GM19328 (cell line): ENCODE results near the gene CSMD2.

ENCODE experiments used
- ATAC-seq: cut with Tn5 transposase; IDR thresholded peaks from one replicate; pipeline ENCODE4 v1.9.1; 2021; ENCODE audit warnings: mild to moderate bottlenecking, moderate library complexity; ENCODE audit not compliant: unreplicated experiment

CSMD2 gene

DNA sequence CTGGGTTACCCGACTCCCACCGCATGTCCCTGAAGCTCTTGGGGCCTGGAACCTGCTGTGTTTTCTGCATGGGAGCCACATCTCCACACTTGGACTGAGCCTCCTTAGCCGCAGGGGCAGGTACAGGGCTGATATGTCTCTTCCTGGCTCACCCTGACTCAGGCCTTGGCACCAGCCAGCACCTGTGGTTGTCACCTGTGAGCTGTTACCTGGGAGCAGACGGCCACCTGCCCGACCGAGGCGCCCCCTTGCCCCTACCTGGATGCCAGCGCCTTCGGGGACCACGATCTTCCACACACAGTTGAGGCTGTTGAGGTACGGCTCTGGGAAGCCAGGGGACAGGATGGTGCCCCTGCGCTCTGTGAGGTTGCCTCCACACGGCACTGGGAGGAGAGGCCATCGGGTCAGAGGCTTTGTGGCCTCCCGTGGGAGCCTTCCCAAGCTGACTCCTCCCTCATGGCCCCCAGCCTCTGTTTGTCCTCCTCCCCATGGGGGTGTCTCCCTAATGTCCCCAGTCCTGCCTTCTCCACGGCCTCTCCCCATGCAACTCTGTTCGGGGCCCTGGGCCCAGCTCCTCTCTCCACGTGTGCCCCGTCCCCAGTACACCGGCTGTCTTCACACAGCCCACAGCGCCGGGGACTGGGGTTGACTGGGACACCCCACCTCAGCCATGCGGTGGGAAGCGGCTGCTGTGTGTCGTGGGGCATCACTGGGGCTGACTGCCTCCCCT, 540.6 kb downstream of the CSMD2 start:
- ATAC-seq = no peak

- ATAC-seq = no peak
Observed at GRCh38 chr1:33623811-33624210, 541.2 kb downstream of the CSMD2 start.

GRCh38 chr1:33622757-33623156, 542.3 kb downstream of the CSMD2 start:
- no peak for ATAC-seq

DNA sequence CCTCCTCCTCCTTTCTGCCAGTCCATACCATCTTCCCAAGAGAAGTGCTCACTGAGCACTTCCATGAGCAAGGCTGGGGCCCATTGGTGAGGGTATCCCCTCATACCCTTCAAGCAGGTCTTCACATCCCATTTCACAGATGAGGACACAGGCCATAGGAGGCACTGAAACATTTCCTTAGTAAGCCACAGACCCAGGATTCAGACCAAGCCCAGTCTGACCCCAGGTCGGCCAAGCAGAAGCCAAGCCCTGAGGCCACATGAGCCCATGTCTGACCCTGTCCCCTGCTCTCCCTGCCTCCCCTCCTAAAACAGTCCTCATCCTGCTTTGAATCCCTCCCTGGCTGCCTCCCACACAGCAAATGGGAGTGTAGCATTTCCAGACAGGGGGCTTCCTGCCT, 546.4 kb downstream of the CSMD2 start:
- ATAC-seq = no peak

DNA sequence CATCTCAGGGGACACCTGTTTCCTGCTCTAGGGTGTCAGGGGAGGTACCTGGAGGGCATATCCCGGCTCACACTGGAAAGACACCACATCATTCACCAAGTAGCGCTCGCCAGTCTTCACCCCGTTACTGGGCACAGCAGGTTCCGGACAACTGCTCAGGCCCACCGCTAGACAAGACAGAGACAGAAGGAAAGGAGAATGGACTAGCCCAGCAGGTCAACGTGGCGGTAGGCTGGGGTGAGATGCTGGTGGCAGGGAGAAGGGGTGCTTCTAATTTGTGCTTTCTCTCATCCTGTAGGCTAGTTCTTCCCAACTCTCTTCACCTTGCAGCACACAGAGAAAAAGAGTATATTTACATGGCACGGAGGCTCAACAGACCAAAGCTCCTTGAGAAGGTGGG, 547.6 kb downstream of the CSMD2 start:
- ATAC-seq = no peak

GRCh38 chr1:33616780-33617179, 548.2 kb downstream of the CSMD2 start:
- no peak for ATAC-seq

GRCh38 chr1:33615546-33615945, 549.5 kb downstream of the CSMD2 start:
- ATAC-seq = no peak

DNA sequence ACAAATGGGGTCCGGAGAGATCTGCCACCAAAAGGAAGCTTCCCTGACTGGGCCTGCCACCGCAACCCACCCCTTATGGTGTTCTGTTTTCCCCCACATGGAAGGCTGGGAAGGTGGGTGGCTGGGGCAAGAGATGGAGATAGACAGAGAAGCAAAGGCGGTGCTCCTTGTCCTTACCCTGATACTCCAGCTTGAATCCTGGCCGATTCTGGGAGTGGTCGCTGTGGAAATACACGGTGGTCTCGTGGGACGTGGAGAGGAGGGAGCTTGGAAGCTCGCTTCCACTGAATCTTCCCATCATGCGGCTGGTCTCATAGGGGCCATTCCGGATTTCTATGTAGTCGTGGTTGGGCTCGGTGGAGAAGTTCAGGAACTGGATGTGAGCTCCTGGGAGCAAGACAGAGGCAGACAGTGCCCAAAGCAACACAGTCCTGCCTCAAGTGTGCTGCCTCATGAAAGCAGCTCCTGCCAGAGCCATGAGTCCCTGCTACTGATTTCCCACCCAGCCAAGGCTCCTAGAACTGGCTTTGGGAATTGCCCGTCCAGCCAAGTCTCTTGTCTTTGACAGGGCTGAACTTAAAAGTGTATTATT, 554.1 kb downstream of the CSMD2 start:
- no peak for ATAC-seq

DNA sequence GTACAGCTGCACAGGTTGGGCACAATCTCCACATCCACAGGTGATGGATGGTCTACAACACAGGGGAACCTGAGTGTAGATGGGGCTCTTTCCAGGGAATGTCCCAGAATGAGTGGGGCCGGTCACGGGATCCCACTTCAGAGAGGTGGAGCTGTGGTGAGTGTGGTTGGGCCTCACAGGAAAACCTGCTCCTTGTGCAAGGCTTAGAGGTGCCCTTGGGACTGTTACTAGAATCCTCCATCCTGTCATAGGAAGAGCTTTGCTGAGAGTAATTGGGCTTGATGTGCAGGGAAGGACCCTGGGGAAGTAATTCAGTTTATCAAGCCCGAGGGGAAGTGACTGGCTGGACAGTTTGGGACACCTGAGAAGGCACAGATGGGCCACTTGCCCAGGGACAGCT, 554.6 kb downstream of the CSMD2 start:
- ATAC-seq = no peak

DNA sequence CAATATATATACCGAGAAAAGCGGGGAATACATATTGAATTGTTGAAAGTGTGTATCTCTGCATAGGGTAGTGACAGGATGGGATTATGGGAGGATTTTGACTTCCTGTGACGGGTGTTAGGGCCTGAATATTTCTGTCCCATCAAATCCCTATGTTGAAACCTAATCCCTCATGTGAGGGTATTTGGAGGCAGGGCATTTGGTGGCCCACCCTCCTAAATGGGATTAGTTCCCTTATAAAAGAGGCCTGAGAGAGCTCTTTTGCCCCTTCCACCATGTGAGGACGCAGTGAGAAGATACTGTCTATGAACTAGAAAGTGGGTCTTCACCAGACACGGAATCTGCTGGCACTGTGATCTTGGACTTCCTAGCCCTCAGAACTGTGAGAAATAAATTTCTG, 555.3 kb downstream of the CSMD2 start:
- ATAC-seq = no peak

DNA sequence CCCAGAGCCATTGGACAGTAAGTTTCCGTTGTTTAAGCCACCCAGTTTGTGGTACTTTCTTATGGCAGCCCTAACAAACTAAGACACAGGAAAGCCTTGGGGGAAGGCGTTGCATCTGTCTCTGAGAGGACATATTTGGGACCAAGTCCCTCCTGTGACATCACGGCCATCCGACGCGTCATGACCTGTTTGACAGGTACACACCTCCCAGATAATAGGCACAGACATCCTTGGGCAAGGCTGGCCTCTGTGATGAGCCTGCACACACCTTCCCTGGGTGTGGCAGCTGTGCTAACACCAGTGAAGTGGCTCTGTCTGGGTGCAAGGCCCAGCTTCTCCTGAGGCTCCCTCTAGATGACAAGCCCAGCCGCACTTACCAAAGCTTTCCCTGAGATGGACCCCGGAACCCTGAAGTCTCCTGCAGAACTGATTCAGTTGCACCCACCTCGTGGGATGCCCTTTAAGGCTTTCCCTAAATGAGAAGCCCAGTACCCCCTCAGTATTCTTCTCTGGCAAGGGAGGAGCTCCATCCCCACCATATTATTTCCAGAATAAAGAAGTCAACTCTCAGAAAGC, 556.1 kb downstream of the CSMD2 start:
- ATAC-seq = no peak

- ATAC-seq = no peak
Observed at GRCh38 chr1:33607444-33608005, 557.5 kb downstream of the CSMD2 start.

DNA sequence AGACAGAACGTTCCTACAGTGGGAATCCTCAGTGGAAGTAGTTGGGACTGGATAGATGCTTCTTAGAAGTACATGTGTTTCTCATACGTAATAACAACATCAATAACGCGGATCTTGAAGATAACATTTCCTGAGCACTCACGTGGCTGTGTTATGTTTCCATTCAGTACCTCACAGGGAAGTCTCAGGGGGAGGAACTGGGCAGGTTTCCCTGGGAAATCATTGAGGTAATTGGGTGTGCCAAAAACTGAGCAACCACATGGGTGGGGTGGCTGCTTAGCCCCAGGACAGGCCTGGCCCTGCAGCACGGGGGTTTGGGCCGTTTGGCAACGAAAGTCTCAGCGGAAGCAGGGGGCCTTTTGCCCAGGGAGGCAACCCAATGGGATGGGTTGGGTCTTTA, 558.8 kb downstream of the CSMD2 start:
- no peak for ATAC-seq

DNA sequence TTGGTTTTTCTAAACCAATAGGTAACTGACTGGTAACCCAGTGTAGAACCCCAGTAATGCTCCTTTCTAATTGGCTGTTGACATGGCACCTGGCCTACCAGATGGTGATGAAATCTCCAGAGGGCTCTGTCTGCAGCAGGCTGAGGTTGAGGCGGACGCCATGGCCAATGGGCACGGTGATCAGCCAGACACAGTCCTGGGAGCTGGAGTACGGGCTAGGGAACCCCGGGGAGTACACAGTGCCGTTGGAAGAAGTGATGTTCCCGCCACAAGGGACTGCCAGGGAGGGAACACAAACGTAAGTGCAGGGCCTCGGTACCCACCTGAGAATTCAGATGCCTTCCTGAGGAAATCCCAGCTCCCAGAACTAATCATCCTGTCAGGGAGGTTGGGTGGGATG, 562.8 kb downstream of the CSMD2 start:
- ATAC-seq = no peak

- ATAC-seq = no peak
Observed at GRCh38 chr1:33601751-33602150, 563.3 kb downstream of the CSMD2 start.

- ATAC-seq = no peak
Observed at GRCh38 chr1:33599516-33600115, 565.4 kb downstream of the CSMD2 start.

GRCh38 chr1:33588726-33589125, 576.3 kb downstream of the CSMD2 start:
- no peak for ATAC-seq

DNA sequence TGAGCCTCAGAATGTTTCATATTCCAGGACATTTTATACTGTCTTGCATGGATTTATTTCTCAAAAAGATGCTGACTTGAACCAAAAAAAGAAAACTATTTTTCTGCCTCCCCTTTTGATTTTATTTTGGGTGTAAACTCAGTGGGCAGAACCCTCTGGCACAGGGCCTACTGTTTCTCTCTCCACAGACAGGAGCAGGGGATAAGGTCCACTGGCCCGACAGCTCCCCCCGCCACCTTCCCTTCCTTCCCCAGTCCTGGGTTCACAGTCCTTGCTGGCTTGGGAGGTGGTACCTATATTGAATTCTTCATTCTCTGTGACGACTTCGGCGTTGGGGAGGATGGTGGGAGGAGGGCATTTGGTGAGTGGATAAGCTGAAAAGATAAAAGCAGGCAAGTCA, 578.2 kb downstream of the CSMD2 start:
- ATAC-seq = no peak

- no peak for ATAC-seq
Observed at GRCh38 chr1:33586106-33586505, 578.9 kb downstream of the CSMD2 start.

DNA sequence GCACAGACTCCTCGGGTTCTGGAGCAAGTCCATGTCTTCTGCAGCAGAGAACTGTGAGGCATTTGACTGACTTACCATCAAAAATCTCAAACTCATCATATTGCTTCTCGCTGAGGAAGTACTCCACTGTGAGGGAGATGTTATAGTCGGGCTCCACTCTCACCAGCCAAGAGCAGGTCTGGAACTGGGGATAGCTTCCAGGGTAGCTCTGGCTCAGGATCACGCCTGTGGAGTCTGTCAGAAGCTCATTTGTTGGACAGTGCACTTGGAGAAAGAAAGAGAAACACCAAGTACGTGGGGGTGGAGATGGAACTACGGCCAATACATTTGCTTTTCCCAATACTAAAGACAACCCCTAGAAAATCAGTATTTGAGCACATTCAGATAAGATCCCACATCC, 581.5 kb downstream of the CSMD2 start:
- no peak for ATAC-seq

DNA sequence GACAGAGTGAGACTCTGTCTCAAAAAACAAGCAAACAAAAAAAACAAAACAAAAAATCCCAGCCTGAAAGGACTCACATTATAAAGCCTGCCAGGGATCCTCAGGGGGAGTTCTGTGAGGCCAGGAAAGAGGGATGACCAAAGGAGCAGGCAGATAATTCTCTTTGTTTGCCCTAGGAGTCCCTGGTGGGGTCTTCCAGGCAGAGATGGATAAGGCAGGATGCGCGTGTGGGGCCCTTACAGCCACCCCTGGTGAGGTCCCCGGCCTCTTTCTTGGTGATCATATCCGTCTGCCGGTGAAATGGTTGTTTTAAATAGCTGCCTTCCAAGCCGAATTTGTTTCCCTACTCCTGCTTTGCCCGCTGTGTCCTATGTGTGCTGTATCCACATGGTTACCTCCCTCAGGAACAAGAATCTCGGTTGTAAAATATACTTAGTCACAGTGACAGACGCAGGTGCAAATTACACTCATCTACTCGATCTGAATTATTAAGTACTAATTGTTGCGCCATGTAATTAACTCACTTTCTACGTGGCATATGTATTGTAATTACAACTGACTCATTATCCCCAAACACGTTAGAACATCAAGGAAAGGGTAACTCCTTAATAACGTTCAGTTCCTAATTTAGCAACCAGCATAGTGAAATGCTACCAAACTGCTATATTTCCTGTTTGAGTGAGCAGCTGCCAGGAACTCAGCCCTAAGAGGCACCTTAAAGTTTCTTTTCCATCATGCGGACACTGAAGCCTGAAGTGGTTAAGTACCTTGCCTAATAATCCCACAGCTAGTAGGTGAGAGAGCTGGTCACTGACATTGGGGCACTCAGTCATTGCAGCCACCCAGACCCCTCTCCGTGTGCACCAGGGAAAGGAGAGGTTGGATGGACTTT, 586.2 kb downstream of the CSMD2 start:
- no peak for ATAC-seq
